ENCODE data around the gene R3HCC1L. TPM values are rescaled to one million over a fixed set of nuclear protein-coding genes. Genes with fewer than 3 reads are reported as not detected.

Gene R3HCC1L
- total RNA-seq, 1 donor from 2014 or later = 11.3 TPM

- TF ChIP-seq CTCF (IDR thresholded peaks at IDR 0.05) = no peak
- H3K4me3 Mint-ChIP-seq (ENCODE audit: unreplicated experiment) = no peak overlapping the region
- no peak for DNase-seq (ENCODE audit: extremely low spot score, unreplicated experiment)
- H3K27me3 Mint-ChIP-seq (ENCODE audit: unreplicated experiment) = no peaks in the 10 kb centered on the region
- H3K36me3 Mint-ChIP-seq (ENCODE audit: unreplicated experiment) = peaks cover 2% of the 10 kb centered on the region
- H3K9me3 Mint-ChIP-seq (ENCODE audit: unreplicated experiment) = no peaks in the 10 kb centered on the region
- no peak overlapping the region for H3K27ac Mint-ChIP-seq (ENCODE audit: unreplicated experiment)
- H3K4me1 Mint-ChIP-seq (ENCODE audit: unreplicated experiment) = peaks cover 3% of the 10 kb centered on the region
Measured at GRCh38 chr10:98201760-98202159, 67.3 kb downstream of the R3HCC1L start.

- no peak overlapping the region for H3K27ac Mint-ChIP-seq (ENCODE audit: unreplicated experiment)
- TF ChIP-seq CTCF (IDR thresholded peaks at IDR 0.05) = no peak
- H3K36me3 Mint-ChIP-seq (ENCODE audit: unreplicated experiment) = no peaks in the 10 kb centered on the region
- no peak for DNase-seq (ENCODE audit: extremely low spot score, unreplicated experiment)
- H3K4me1 Mint-ChIP-seq (ENCODE audit: unreplicated experiment) = peaks cover 3% of the 10 kb centered on the region
- no peaks in the 10 kb centered on the region for H3K27me3 Mint-ChIP-seq (ENCODE audit: unreplicated experiment)
- H3K9me3 Mint-ChIP-seq (ENCODE audit: unreplicated experiment) = no peaks in the 10 kb centered on the region
- H3K4me3 Mint-ChIP-seq (ENCODE audit: unreplicated experiment) = no peak overlapping the region
Measured at GRCh38 chr10:98202378-98202777, 67.9 kb downstream of the R3HCC1L start.

GRCh38 chr10:98205351-98205750 is 70.9 kb downstream of the R3HCC1L start:
- peaks cover 14% of the 10 kb centered on the region for H3K36me3 Mint-ChIP-seq (ENCODE audit: unreplicated experiment)
- H3K27me3 Mint-ChIP-seq (ENCODE audit: unreplicated experiment) = no peaks in the 10 kb centered on the region
- H3K4me3 Mint-ChIP-seq (ENCODE audit: unreplicated experiment) = no peak overlapping the region
- no peak overlapping the region for H3K27ac Mint-ChIP-seq (ENCODE audit: unreplicated experiment)
- H3K4me1 Mint-ChIP-seq (ENCODE audit: unreplicated experiment) = peaks cover 3% of the 10 kb centered on the region
- DNase-seq (ENCODE audit: extremely low spot score, unreplicated experiment) = no peak
- no peaks in the 10 kb centered on the region for H3K9me3 Mint-ChIP-seq (ENCODE audit: unreplicated experiment)
- TF ChIP-seq CTCF (IDR thresholded peaks at IDR 0.05) = no peak

GRCh38 chr10:98208925-98209324 is 74.5 kb downstream of the R3HCC1L start:
- no peak for DNase-seq (ENCODE audit: extremely low spot score, unreplicated experiment)

DNA sequence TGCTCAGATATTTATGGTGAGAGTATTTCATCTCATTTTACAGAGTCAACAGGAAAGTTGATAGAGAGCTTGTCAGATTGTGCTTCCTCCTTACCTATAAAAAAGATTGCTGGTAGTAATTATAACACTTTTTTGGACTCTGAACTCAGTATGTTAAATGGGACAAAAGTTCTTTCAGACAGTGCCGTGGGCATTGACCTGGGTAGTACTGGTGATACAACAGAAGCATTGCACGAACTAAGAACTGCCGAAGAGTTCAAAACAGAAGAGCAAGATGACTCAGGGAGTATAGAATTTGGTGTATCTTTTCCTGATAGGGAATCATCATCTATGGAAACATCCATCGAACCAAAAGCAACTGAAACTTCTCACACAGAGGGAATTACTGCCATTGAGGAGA is 75.0 kb downstream of the R3HCC1L start:
- Mint-ChIP-seq H3K27me3 (ENCODE audit: unreplicated experiment) (no peaks in the 10 kb centered on the region), H3K4me1 (ENCODE audit: unreplicated experiment) (peaks cover 3% of the 10 kb centered on the region), H3K36me3 (ENCODE audit: unreplicated experiment) (peaks cover 17% of the 10 kb centered on the region), H3K27ac (ENCODE audit: unreplicated experiment) (no peak overlapping the region), H3K4me3 (ENCODE audit: unreplicated experiment) (no peak overlapping the region), H3K9me3 (ENCODE audit: unreplicated experiment) (no peaks in the 10 kb centered on the region)
- no peak for TF ChIP-seq CTCF (IDR thresholded peaks at IDR 0.05)
- DNase-seq (ENCODE audit: extremely low spot score, unreplicated experiment) = no peak

More at GRCh38 chr10:98208925-98209324, 74.5 kb downstream of the R3HCC1L start:
- peaks cover 3% of the 10 kb centered on the region for H3K4me1 Mint-ChIP-seq (ENCODE audit: unreplicated experiment)
- peaks cover 17% of the 10 kb centered on the region for H3K36me3 Mint-ChIP-seq (ENCODE audit: unreplicated experiment)
- H3K4me3 Mint-ChIP-seq (ENCODE audit: unreplicated experiment) = no peak overlapping the region
- no peak for TF ChIP-seq CTCF (IDR thresholded peaks at IDR 0.05)
- no peak overlapping the region for H3K27ac Mint-ChIP-seq (ENCODE audit: unreplicated experiment)
- no peaks in the 10 kb centered on the region for H3K9me3 Mint-ChIP-seq (ENCODE audit: unreplicated experiment)
- H3K27me3 Mint-ChIP-seq (ENCODE audit: unreplicated experiment) = no peaks in the 10 kb centered on the region
